Measurements from ENCODE around the gene PGAM2. TPM values are rescaled to one million over a fixed set of nuclear protein-coding genes. Genes with fewer than 3 reads are reported as not detected.
"Not testable (repeated sequence)": the region's sequence is repeated elsewhere in the genome, so short reads cannot be mapped to it uniquely, and the experiment has no call there.

PGAM2 gene
- total RNA-seq, 2 experiments from 2014 or later: 0.69 to 0.80 TPM

DNA sequence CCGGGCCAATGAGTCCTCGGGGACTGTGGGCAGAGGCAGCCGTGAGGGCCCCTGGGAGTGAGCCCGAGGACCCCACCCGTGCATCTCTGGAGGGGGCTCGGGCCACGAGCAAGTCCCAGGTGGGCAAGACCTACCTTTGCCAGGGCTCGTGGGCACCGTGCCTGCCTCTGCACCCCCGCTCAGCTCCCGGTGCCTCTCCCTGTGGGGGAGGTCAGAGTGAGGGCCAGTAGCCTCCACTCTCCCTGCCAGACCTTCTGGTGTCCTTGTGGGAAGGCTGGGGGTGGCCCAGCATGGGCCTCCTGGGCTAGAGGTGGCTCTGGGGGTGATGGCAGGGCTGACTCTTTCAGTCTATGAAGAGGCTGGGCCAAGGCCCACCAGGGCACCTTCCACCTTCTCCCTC lies 35.9 kb downstream of the PGAM2 start:
- H3K4me1 ChIP-seq (ENCODE audit: insufficient read depth, low read length, poor library complexity, severe bottlenecking); H4K20me1 ChIP-seq (ENCODE audit: insufficient read depth, low read length); BruUV-seq (replicated peaks); H3K4me3 ChIP-seq (ENCODE audit: low read depth, low read length, poor library complexity, severe bottlenecking); DNase-seq (ENCODE audit: low spot score); H3K27ac ChIP-seq (ENCODE audit: low read depth, low read length, poor library complexity, severe bottlenecking); POLR2A ChIA-PET; H3K4me2 ChIP-seq (ENCODE audit: low read length); H3K9me2 ChIP-seq (ENCODE audit: insufficient read depth, low read length); intact Hi-C loops (cut with micrococcal nuclease; ENCODE audit: unreplicated experiment); H3K9me3 ChIP-seq (ENCODE audit: low read length); H2AFZ ChIP-seq (ENCODE audit: low read length); H3K36me3 ChIP-seq (ENCODE audit: insufficient read depth, low read length); H3K79me2 ChIP-seq (ENCODE audit: insufficient read depth, low read depth, low read length); CTCF ChIA-PET (ENCODE audit: unreplicated experiment): not testable (repeated sequence)

DNA sequence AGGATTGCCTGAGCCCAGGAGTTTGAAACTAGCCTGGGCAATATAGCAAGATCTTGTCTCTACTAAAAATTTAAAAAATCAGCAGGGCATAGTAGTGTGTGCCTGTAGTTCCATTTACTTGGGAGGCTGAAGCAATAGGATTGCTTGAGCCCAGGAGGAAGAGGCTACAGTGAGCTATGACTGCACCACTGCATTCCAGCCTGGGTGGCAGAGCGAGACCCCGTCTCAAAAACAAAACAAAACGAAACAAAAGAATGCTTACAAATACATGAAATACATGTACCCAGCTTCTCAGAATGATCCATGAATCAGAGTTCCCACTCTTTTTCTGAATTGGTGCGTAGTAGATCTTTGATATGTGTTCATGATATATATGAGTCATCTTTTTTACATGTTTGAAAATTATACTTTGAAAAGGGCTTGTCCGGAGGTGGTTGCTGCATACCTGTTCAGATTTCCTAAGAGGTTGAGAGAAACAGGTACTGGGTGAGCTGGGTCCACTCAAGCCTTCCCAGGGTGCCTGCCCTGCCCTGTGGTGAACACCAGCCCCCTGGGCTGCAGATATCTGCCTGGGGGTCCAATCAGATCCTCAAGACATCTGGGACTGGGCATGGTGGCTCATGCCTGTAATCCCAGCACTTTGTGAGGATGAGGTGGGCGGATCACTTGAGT lies 42.4 kb downstream of the PGAM2 start:
- H2AFZ ChIP-seq (ENCODE audit: low read length); H3K4me3 ChIP-seq (ENCODE audit: low read depth, low read length, poor library complexity, severe bottlenecking); H3K9me2 ChIP-seq (ENCODE audit: insufficient read depth, low read length); H3K79me2 ChIP-seq (ENCODE audit: insufficient read depth, low read depth, low read length); H3K27ac ChIP-seq (ENCODE audit: low read depth, low read length, poor library complexity, severe bottlenecking); H4K20me1 ChIP-seq (ENCODE audit: insufficient read depth, low read length); H3K9me3 ChIP-seq (ENCODE audit: low read length); BruUV-seq (replicated peaks); H3K4me1 ChIP-seq (ENCODE audit: insufficient read depth, low read length, poor library complexity, severe bottlenecking); CTCF ChIA-PET (ENCODE audit: unreplicated experiment); DNase-seq (ENCODE audit: low spot score); H3K36me3 ChIP-seq (ENCODE audit: insufficient read depth, low read length); POLR2A ChIA-PET; H3K4me2 ChIP-seq (ENCODE audit: low read length): not testable (repeated sequence)
- intact Hi-C loops (cut with micrococcal nuclease; ENCODE audit: unreplicated experiment): loop anchor here (5.0 kb wide), 1 partner anchor 174 kb away; no protein-coding TSS in a partner anchor

DNA sequence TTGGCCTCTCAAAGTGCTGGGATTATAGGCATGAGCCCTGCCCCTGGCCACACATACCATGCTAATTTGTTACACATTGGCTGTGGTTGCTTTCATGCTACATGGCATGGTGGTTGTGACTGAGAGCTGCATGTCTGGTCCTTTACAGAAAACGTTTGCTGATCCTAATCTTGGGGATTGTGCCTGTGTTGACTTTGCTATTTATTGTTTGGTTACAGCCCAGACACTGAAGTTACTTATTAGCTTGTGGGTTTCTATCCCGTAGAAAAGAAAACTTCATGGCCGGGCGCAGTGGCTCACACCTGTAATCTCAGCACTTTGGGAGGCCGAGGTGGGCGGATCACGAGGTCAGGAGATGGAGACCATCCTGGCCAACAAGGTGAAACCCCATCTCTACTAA lies 43.3 kb downstream of the PGAM2 start:
- BruUV-seq (replicated peaks); CTCF ChIA-PET (ENCODE audit: unreplicated experiment); H3K4me2 ChIP-seq (ENCODE audit: low read length); DNase-seq (ENCODE audit: low spot score); H3K27ac ChIP-seq (ENCODE audit: low read depth, low read length, poor library complexity, severe bottlenecking); H3K36me3 ChIP-seq (ENCODE audit: insufficient read depth, low read length); H3K4me3 ChIP-seq (ENCODE audit: low read depth, low read length, poor library complexity, severe bottlenecking); H3K9me3 ChIP-seq (ENCODE audit: low read length); H3K79me2 ChIP-seq (ENCODE audit: insufficient read depth, low read depth, low read length); H3K9me2 ChIP-seq (ENCODE audit: insufficient read depth, low read length); H2AFZ ChIP-seq (ENCODE audit: low read length); H4K20me1 ChIP-seq (ENCODE audit: insufficient read depth, low read length); POLR2A ChIA-PET: not testable (repeated sequence)
- peaks cover 12% of the 10 kb centered on the region for H3K4me1 ChIP-seq (ENCODE audit: insufficient read depth, low read length, poor library complexity, severe bottlenecking)
- intact Hi-C loops (cut with micrococcal nuclease; ENCODE audit: unreplicated experiment): loop anchor here (5.0 kb wide), 1 partner anchor 175 kb away; no protein-coding TSS in a partner anchor

DNA sequence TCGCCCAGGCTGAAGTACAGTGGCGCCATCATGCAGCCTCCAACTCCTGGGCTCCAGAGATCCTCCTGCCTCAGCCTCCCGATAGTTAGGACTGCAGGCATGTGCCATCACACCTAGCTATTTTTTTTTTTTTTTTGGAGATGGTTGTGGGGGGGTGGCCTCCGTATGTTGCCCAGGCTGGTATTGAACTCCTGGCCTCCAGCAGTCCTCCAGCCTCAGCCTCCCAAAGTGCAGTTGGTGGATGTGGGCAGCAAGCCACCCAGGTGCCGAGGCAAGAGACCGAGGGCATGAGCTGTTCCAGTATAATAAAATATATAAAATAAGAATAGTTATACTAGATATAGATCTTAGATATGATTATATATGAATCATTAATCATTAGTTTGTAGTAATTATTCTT lies 45.5 kb downstream of the PGAM2 start:
- not testable (repeated sequence) for H3K4me2 ChIP-seq (ENCODE audit: low read length); H2AFZ ChIP-seq (ENCODE audit: low read length); H3K9me2 ChIP-seq (ENCODE audit: insufficient read depth, low read length); H3K9me3 ChIP-seq (ENCODE audit: low read length); H3K79me2 ChIP-seq (ENCODE audit: insufficient read depth, low read depth, low read length); BruUV-seq (replicated peaks); H3K36me3 ChIP-seq (ENCODE audit: insufficient read depth, low read length); DNase-seq (ENCODE audit: low spot score); H4K20me1 ChIP-seq (ENCODE audit: insufficient read depth, low read length); H3K4me3 ChIP-seq (ENCODE audit: low read depth, low read length, poor library complexity, severe bottlenecking)
- intact Hi-C loops (cut with micrococcal nuclease; ENCODE audit: unreplicated experiment): loop anchor here (5.0 to 10.0 kb wide), 2 partner anchors 65 to 177 kb away; partner anchors contain the start of gene POLM
- ChIA-PET POLR2A (interaction anchor here (0.6 to 1.2 kb wide), 3 partner anchors 18 to 183 kb away, joined by 3 to 4 read pairs (median 3); partner anchors contain the start of gene DBNL), CTCF (ENCODE audit: unreplicated experiment) (interaction anchor here (0.6 kb wide), 1 partner anchor 103 kb away, joined by 3 read pairs; the partner anchor contains the start of gene POLD2)
- TF ChIP-seq, protein P1, sequence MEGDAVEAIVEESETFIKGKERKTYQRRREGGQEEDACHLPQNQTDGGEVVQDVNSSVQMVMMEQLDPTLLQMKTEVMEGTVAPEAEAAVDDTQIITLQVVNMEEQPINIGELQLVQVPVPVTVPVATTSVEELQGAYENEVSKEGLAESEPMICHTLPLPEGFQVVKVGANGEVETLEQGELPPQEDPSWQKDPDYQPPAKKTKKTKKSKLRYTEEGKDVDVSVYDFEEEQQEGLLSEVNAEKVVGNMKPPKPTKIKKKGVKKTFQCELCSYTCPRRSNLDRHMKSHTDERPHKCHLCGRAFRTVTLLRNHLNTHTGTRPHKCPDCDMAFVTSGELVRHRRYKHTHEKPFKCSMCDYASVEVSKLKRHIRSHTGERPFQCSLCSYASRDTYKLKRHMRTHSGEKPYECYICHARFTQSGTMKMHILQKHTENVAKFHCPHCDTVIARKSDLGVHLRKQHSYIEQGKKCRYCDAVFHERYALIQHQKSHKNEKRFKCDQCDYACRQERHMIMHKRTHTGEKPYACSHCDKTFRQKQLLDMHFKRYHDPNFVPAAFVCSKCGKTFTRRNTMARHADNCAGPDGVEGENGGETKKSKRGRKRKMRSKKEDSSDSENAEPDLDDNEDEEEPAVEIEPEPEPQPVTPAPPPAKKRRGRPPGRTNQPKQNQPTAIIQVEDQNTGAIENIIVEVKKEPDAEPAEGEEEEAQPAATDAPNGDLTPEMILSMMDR (conservative IDR thresholded peaks at IDR 0.05; ENCODE audit: low read length): peak; percentile 19; the same call in 1 of the 2 replicates
- peak overlapping the region; percentile 67 for H3K27ac ChIP-seq (ENCODE audit: low read depth, low read length, poor library complexity, severe bottlenecking)
- peaks cover 12% of the 10 kb centered on the region for H3K4me1 ChIP-seq (ENCODE audit: insufficient read depth, low read length, poor library complexity, severe bottlenecking)
